ENCODE data around the gene TMEM50A. TPM values are rescaled to one million over a fixed set of nuclear protein-coding genes. Genes with fewer than 3 reads are reported as not detected.
A peak's percentile ranks its signal among the peaks of the same experiment; 100 is the strongest.
"Not testable (repeated sequence)": the region's sequence is repeated elsewhere in the genome, so short reads cannot be mapped to it uniquely, and the experiment has no call there.

The TMEM50A gene
- 100 to 1,000 TPM; 238 to 291 (median 240) TPM for polyA plus RNA-seq

GRCh38 chr1:25338188-25338981 lies at the start of gene TMEM50A:
Gene TMEM50A, plus strand, starts transcription at chr1:25338334. Its CDS starts 2,153 bp downstream, at chr1:25340487.
- H3K4me1 Mint-ChIP-seq = peaks cover 43 to 55% of the 10 kb centered on the region in 2 donors
- peaks cover 3% of the 10 kb centered on the region in 3 donors for H3K36me3 Mint-ChIP-seq
- H3K9me3 Mint-ChIP-seq = no peaks in the 10 kb centered on the region
- peak within 1 kb of the TSS; percentile 87 to 97 (median 96) for H3K27ac Mint-ChIP-seq
- peaks cover 4 to 19% (median 6%) of the 10 kb centered on the region in 3 donors for H3K27me3 Mint-ChIP-seq (ENCODE audit: low read depth in 3 of 3)
- H3K4me3 Mint-ChIP-seq = peak within 1 kb of the TSS; percentile 92 to 97 (median 96)
- peak; percentile 92 to 95 (median 94) for DNase-seq

- not testable (repeated sequence) for H3K4me1 Mint-ChIP-seq; H3K4me3 Mint-ChIP-seq; DNase-seq; H3K36me3 Mint-ChIP-seq; H3K9me3 Mint-ChIP-seq; H3K27me3 Mint-ChIP-seq (ENCODE audit: low read depth in 3 of 3); H3K27ac Mint-ChIP-seq
Measured at GRCh38 chr1:25288573-25289101, 49.5 kb upstream of the TMEM50A start.

GRCh38 chr1:25290043-25290442 lies 48.1 kb upstream of the TMEM50A start:
- not testable (repeated sequence) for H3K9me3 Mint-ChIP-seq; DNase-seq; H3K4me3 Mint-ChIP-seq; H3K36me3 Mint-ChIP-seq; H3K27me3 Mint-ChIP-seq (ENCODE audit: low read depth in 3 of 3); H3K4me1 Mint-ChIP-seq; H3K27ac Mint-ChIP-seq

- not testable (repeated sequence) for H3K4me1 Mint-ChIP-seq; H3K27me3 Mint-ChIP-seq (ENCODE audit: low read depth in 3 of 3); H3K9me3 Mint-ChIP-seq; H3K27ac Mint-ChIP-seq; H3K36me3 Mint-ChIP-seq; H3K4me3 Mint-ChIP-seq; DNase-seq
Measured at GRCh38 chr1:25293426-25293825, 44.7 kb upstream of the TMEM50A start.

GRCh38 chr1:25294889-25295826 lies 43.0 kb upstream of the TMEM50A start:
- not testable (repeated sequence) for H3K27me3 Mint-ChIP-seq (ENCODE audit: low read depth in 3 of 3); DNase-seq; H3K9me3 Mint-ChIP-seq

GRCh38 chr1:25296501-25296900 lies 41.6 kb upstream of the TMEM50A start:
- H3K9me3 Mint-ChIP-seq; H3K4me1 Mint-ChIP-seq; H3K36me3 Mint-ChIP-seq; H3K27me3 Mint-ChIP-seq (ENCODE audit: low read depth in 3 of 3); DNase-seq; H3K27ac Mint-ChIP-seq; H3K4me3 Mint-ChIP-seq: not testable (repeated sequence)

More at GRCh38 chr1:25294889-25295826, 43.0 kb upstream of the TMEM50A start:
- H3K4me1 Mint-ChIP-seq, H3K27ac Mint-ChIP-seq, H3K36me3 Mint-ChIP-seq, H3K4me3 Mint-ChIP-seq: not testable (repeated sequence)

GRCh38 chr1:25300729-25301128 lies 37.4 kb upstream of the TMEM50A start:
- DNase-seq; H3K27me3 Mint-ChIP-seq (ENCODE audit: low read depth in 3 of 3); H3K4me3 Mint-ChIP-seq; H3K36me3 Mint-ChIP-seq; H3K9me3 Mint-ChIP-seq; H3K4me1 Mint-ChIP-seq; H3K27ac Mint-ChIP-seq: not testable (repeated sequence)

- not testable (repeated sequence) for H3K4me3 Mint-ChIP-seq; H3K4me1 Mint-ChIP-seq; H3K36me3 Mint-ChIP-seq; H3K27me3 Mint-ChIP-seq (ENCODE audit: low read depth in 3 of 3); DNase-seq; H3K9me3 Mint-ChIP-seq
- peak overlapping the region in 2 of 6 donors; percentile 2 to 47 for H3K27ac Mint-ChIP-seq
Measured at GRCh38 chr1:25302330-25302729, 35.8 kb upstream of the TMEM50A start.

GRCh38 chr1:25304936-25305335 lies 33.2 kb upstream of the TMEM50A start:
- not testable (repeated sequence) for H3K4me3 Mint-ChIP-seq; H3K27ac Mint-ChIP-seq; H3K27me3 Mint-ChIP-seq (ENCODE audit: low read depth in 3 of 3); H3K9me3 Mint-ChIP-seq; H3K36me3 Mint-ChIP-seq; DNase-seq
- peaks cover 0 to 11% of the 10 kb centered on the region in 2 donors for H3K4me1 Mint-ChIP-seq

GRCh38 chr1:25308168-25308567 lies 30.0 kb upstream of the TMEM50A start:
- not testable (repeated sequence) for H3K9me3 Mint-ChIP-seq; DNase-seq; H3K27ac Mint-ChIP-seq; H3K4me3 Mint-ChIP-seq; H3K36me3 Mint-ChIP-seq; H3K4me1 Mint-ChIP-seq; H3K27me3 Mint-ChIP-seq (ENCODE audit: low read depth in 3 of 3)

GRCh38 chr1:25309085-25309484 lies 29.0 kb upstream of the TMEM50A start:
- DNase-seq = peak in 1 of 3 donors; percentile 19
- H3K4me1 Mint-ChIP-seq; H3K9me3 Mint-ChIP-seq; H3K27me3 Mint-ChIP-seq (ENCODE audit: low read depth in 3 of 3); H3K4me3 Mint-ChIP-seq: not testable (repeated sequence)
- peaks cover 0 to 13% (median 13%) of the 10 kb centered on the region in 3 donors for H3K36me3 Mint-ChIP-seq
- peak overlapping the region in 1 of 6 donors; percentile 24 for H3K27ac Mint-ChIP-seq

GRCh38 chr1:25309486-25309885 lies 28.6 kb upstream of the TMEM50A start:
- not testable (repeated sequence) for H3K27ac Mint-ChIP-seq; H3K27me3 Mint-ChIP-seq (ENCODE audit: low read depth in 3 of 3); H3K9me3 Mint-ChIP-seq; H3K4me3 Mint-ChIP-seq; H3K4me1 Mint-ChIP-seq; DNase-seq
- H3K36me3 Mint-ChIP-seq = peaks cover 0 to 13% (median 13%) of the 10 kb centered on the region in 3 donors

- not testable (repeated sequence) for H3K27me3 Mint-ChIP-seq (ENCODE audit: low read depth in 3 of 3)
Measured at GRCh38 chr1:25312806-25313470, 25.2 kb upstream of the TMEM50A start.

More at GRCh38 chr1:25312806-25313470, 25.2 kb upstream of the TMEM50A start:
- not testable (repeated sequence) for DNase-seq, H3K4me1 Mint-ChIP-seq, H3K27ac Mint-ChIP-seq, H3K9me3 Mint-ChIP-seq, H3K4me3 Mint-ChIP-seq
- peaks cover 0 to 13% (median 9%) of the 10 kb centered on the region in 3 donors for H3K36me3 Mint-ChIP-seq
